GM13976 (cell line): ENCODE results near the gene PBX1.

Experiments
- DNase-seq: peaks from one replicate; pipeline ENCODE4 v3.0.0; 2012; ENCODE audit warnings: low spot score
- CTCF ChIP-seq: IDR thresholded peaks from 2 replicates; pipeline ENCODE4 v1.5.1; 2012; ENCODE audit warnings: borderline replicate concordance, mild to moderate bottlenecking; ENCODE audit not compliant: insufficient read depth; ENCODE audit errors: extremely low read depth, missing control alignments, control extremely low read depth
- in situ Hi-C: fragments of 300-500 bp; cut with MboI; formaldehyde crosslinking; loops from one replicate; pipeline ENCODE4 v1.12.0; 2022; ENCODE audit warnings: low sequenced_read_pairs, mixed read lengths, inconsistent platforms; ENCODE audit not compliant: unreplicated experiment

PBX1 gene

GRCh38 chr1:164857439-164857838 is 298.5 kb downstream of the PBX1 start:
- in situ Hi-C loops, result no loop called here
- TF ChIP-seq CTCF, result no peak

GRCh38 chr1:164858096-164858632 is 299.2 kb downstream of the PBX1 start:
- no peak for TF ChIP-seq CTCF
- no peak for DNase-seq
- in situ Hi-C loops, result no loop called here

More at GRCh38 chr1:164857439-164857838, 298.5 kb downstream of the PBX1 start:
- DNase-seq, result no peak

DNA sequence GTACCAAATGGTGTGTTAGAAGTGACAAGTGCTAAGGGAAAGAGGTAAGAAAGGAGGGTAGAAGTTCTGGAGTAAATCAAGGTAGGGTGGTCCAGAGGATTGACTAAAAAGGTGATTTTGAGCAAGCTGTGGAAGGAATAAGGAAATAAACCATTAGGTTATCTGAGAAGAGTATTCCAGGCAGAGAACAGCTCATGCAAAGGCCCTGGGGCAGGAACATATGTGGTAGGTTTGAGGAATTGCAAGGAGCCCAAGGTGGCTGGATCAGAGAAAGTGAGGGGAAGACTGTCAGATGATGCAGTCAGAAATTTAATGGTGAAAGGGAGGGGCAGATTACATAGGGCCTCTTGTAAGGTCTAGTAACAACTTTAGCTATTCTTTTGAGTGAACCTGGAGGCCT is 302.6 kb downstream of the PBX1 start:
- no peak for DNase-seq
- in situ Hi-C loops, result no loop called here
- TF ChIP-seq CTCF, result no peak

DNA sequence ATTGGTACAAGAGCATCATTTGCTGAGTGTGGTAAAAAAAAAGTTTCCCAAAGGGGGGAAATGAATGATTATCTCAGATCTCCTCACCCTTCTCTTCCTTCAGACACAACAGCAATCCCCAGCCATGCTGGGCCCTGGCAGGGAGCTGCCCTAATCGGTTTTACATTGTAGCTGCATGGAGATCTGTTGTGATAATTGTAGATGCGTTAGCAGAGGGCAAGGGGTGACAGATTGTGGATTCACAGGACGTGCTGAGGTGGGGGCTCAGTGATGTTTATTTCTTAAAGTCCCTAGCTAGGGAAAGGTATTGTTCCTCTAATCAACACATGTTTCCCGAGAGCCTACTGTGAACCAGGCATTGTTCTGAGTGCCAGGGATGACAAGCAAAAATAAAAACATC is 304.1 kb downstream of the PBX1 start:
- in situ Hi-C loops, result no loop called here
- no peak for TF ChIP-seq CTCF

GRCh38 chr1:164864161-164864560 is 305.2 kb downstream of the PBX1 start:
- in situ Hi-C loops, result no loop called here
- no peak for DNase-seq
- no peak for TF ChIP-seq CTCF

More for the DNA sequence above, 304.1 kb downstream of the PBX1 start:
- no peak for DNase-seq

DNA sequence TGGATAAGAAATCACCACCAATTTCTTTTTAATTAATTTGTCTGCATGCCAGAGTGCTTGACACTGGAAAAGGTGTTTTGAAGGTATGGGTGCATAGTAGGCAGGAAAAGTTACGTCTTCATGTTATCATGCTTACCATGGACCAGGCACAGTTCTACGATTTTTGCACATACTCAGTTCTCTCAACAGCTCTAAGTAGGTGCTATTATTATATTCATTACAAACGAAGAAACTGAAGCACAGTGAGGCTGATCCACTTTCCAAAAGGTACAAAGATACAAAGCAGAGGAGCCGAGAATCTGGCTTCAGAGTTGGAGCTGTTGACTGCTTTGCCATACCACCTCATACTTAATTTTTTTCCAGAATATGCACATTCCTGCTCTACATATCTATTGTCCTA is 306.4 kb downstream of the PBX1 start:
- TF ChIP-seq CTCF, result no peak
- DNase-seq, result no peak
- in situ Hi-C loops, result no loop called here
